CD4-positive, alpha-beta T cell treated with Interleukin-12 subunit alpha and Interleukin-12 subunit beta, for 1 hour (primary cell): Measurements from ENCODE around the gene BMPER.

ENCODE experiments used
- DNase-seq: peaks from one replicate; pipeline ENCODE4 v3.0.0-alpha.2; 2020

Gene BMPER

GRCh38 chr7:33892945-33893344, 12.4 kb upstream of the BMPER start:
- DNase-seq: no peak

GRCh38 chr7:33893377-33893776, 12.0 kb upstream of the BMPER start:
- DNase-seq: no peak

GRCh38 chr7:33895025-33895804, 10.1 kb upstream of the BMPER start:
- peak; percentile 58 for DNase-seq

- DNase-seq: no peak
These were observed 4.8 kb upstream of the BMPER start for GRCh38 chr7:33900501-33900900.

- no peak for DNase-seq
These were observed 4.1 kb upstream of the BMPER start for GRCh38 chr7:33901199-33901598.

- no peak for DNase-seq
These were observed 3.5 kb upstream of the BMPER start for GRCh38 chr7:33901847-33902246.

GRCh38 chr7:33902746-33903145, 2.6 kb upstream of the BMPER start:
- DNase-seq: no peak

- no peak for DNase-seq
These were observed 1.3 kb upstream of the BMPER start for GRCh38 chr7:33903791-33904680.

- no peak for DNase-seq
These were observed 504 bp upstream of the BMPER start for GRCh38 chr7:33904681-33905388.

GRCh38 chr7:33906697-33907096, 1.4 kb downstream of the BMPER start:
- DNase-seq: no peak

GRCh38 chr7:33907625-33908024, 2.3 kb downstream of the BMPER start:
- DNase-seq: no peak

- no peak for DNase-seq
These were observed 4.0 kb downstream of the BMPER start for GRCh38 chr7:33909318-33909717.

- DNase-seq: no peak
These were observed 4.4 kb downstream of the BMPER start for GRCh38 chr7:33909755-33910154.

- no peak for DNase-seq
These were observed 5.4 kb downstream of the BMPER start for GRCh38 chr7:33910756-33911155.

GRCh38 chr7:33916357-33917081, 11.2 kb downstream of the BMPER start:
- DNase-seq: no peak

GRCh38 chr7:33917661-33918060, 12.3 kb downstream of the BMPER start:
- DNase-seq: no peak

- DNase-seq: no peak
These were observed 13.3 kb downstream of the BMPER start for GRCh38 chr7:33918438-33919143.

- DNase-seq: no peak
These were observed 14.1 kb downstream of the BMPER start for GRCh38 chr7:33919449-33919848.

- no peak for DNase-seq
These were observed 16.0 kb downstream of the BMPER start for GRCh38 chr7:33921216-33921938.

- no peak for DNase-seq
These were observed 17.5 kb downstream of the BMPER start for GRCh38 chr7:33922820-33923219.
